GM19467 (cell line): ENCODE data around the gene KANSL1.
"Not testable (repeated sequence)": the region's sequence is repeated elsewhere in the genome, so short reads cannot be mapped to it uniquely, and the experiment has no call there.

Experiments used
- ATAC-seq: cut with Tn5 transposase; IDR thresholded peaks from one replicate; pipeline ENCODE4 v1.9.1; 2021; ENCODE audit warnings: mild to moderate bottlenecking, moderate library complexity; ENCODE audit not compliant: unreplicated experiment

KANSL1 gene

GRCh38 chr17:46193151-46193625, at the start of gene KANSL1:
Gene KANSL1, minus strand, starts transcription at chr17:46193429. Its CDS starts 21,286 bp downstream, at chr17:46172143.
- ATAC-seq = peak; percentile 68

- ATAC-seq = not testable (repeated sequence)
Observed at GRCh38 chr17:46231359-46231758, 38.1 kb upstream of the KANSL1 start.

GRCh38 chr17:46225274-46225794, 32.1 kb upstream of the KANSL1 start:
- ATAC-seq = peak; percentile 99

- ATAC-seq = peak; percentile 35
Observed at GRCh38 chr17:46224864-46225263, 31.6 kb upstream of the KANSL1 start.

- ATAC-seq = not testable (repeated sequence)
Observed at GRCh38 chr17:46223041-46223440, 29.8 kb upstream of the KANSL1 start.

- ATAC-seq = no peak
Observed at GRCh38 chr17:46216682-46217081, 23.5 kb upstream of the KANSL1 start.

- no peak for ATAC-seq
Observed at GRCh38 chr17:46212634-46213435, 19.6 kb upstream of the KANSL1 start.

GRCh38 chr17:46208997-46209396, 15.8 kb upstream of the KANSL1 start:
- no peak for ATAC-seq

- no peak for ATAC-seq
Observed at GRCh38 chr17:46205975-46206374, 12.7 kb upstream of the KANSL1 start.

GRCh38 chr17:46202424-46202823, 9.2 kb upstream of the KANSL1 start:
- ATAC-seq = no peak

GRCh38 chr17:46201491-46201890, 8.3 kb upstream of the KANSL1 start:
- no peak for ATAC-seq

- no peak for ATAC-seq
Observed at GRCh38 chr17:46200197-46200596, 7.0 kb upstream of the KANSL1 start.

- ATAC-seq = no peak
Observed at GRCh38 chr17:46199379-46199778, 6.2 kb upstream of the KANSL1 start.

- no peak for ATAC-seq
Observed at GRCh38 chr17:46198233-46198632, 5.0 kb upstream of the KANSL1 start.

- ATAC-seq = no peak
Observed at GRCh38 chr17:46197530-46197929, 4.3 kb upstream of the KANSL1 start.

GRCh38 chr17:46195939-46196716, 2.9 kb upstream of the KANSL1 start:
- ATAC-seq = no peak

GRCh38 chr17:46195217-46195855, 2.1 kb upstream of the KANSL1 start:
- no peak for ATAC-seq

- ATAC-seq = no peak
Observed at GRCh38 chr17:46194393-46195216, 1.4 kb upstream of the KANSL1 start.

- peak; percentile 48 for ATAC-seq
Observed at GRCh38 chr17:46193626-46194392, 580 bp upstream of the KANSL1 start.
